PC-3 (cell line): Measurements from ENCODE around the gene CRYL1.

Source experiments
- EZH2 ChIP-seq: fragments of 300-600 bp; sonication (generic); IDR thresholded peaks from one replicate; pipeline ENCODE4 v1.6.1; 2017; ENCODE audit warnings: antibody characterized with exemption, mild to moderate bottlenecking, low read length; ENCODE audit not compliant: unreplicated experiment
- TF ChIP-seq, protein P1 (sequence below): fragments of 300-600 bp; sonication (generic); conservative IDR thresholded peaks from 2 replicates; pipeline ENCODE4 v1.5.1; 2017; ENCODE audit warnings: antibody characterized with exemption, low read depth, mild to moderate bottlenecking, low read length

DNA sequence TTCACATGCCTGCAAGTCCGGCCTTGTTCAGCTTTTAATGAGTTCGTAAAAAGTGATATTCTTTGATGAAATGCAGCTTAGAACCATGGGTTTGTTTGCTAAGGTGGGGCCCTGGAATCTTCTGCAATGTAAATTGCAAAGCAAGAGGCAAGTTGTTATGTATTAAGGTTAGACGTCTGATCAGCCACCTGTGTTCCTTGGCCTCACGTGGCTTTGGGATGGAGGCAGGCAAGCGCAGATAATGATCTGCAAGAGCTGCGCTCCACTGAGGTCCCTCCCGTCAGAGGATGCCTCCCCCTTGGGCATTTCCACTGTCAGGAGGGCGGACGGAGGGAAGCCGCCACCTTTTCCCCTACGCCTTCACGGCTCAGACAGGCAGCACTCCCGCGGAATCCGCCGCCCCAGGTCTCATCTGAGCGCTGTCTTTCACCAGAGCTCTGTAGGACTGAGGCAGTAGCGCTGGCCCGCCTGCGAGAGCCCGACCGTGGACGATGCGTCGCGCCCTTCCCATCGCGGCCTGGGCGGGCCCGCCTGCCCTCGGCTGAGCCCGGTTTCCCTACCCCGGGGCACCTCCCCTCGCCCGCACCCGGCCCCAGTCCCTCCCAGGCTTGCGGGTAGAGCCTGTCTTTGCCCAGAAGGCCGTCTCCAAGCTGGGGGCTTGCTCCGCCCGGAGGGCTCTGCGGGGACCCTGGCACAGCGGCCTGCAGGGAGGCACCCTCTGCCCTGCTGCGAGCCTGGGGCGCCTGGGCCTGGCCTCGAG is 110.9 kb downstream of the CRYL1 start:
- TF ChIP-seq EZH2: no peak
- TF ChIP-seq, protein P1, sequence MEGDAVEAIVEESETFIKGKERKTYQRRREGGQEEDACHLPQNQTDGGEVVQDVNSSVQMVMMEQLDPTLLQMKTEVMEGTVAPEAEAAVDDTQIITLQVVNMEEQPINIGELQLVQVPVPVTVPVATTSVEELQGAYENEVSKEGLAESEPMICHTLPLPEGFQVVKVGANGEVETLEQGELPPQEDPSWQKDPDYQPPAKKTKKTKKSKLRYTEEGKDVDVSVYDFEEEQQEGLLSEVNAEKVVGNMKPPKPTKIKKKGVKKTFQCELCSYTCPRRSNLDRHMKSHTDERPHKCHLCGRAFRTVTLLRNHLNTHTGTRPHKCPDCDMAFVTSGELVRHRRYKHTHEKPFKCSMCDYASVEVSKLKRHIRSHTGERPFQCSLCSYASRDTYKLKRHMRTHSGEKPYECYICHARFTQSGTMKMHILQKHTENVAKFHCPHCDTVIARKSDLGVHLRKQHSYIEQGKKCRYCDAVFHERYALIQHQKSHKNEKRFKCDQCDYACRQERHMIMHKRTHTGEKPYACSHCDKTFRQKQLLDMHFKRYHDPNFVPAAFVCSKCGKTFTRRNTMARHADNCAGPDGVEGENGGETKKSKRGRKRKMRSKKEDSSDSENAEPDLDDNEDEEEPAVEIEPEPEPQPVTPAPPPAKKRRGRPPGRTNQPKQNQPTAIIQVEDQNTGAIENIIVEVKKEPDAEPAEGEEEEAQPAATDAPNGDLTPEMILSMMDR: no peak
